Sigmoid colon (tissue), 7 donors: ENCODE data around the gene AGFG1. TPM values are rescaled to one million over a fixed set of nuclear protein-coding genes. Genes with fewer than 3 reads are reported as not detected.

Experiments
- DNase-seq: peaks from one replicate; pipeline ENCODE4 v3.0.0-alpha.2; 2019
- H3K27ac ChIP-seq, 4 donors: fragments of 200-600 bp; sonication (generic); one replicate each; pipeline ENCODE4 v1.5.1; 2016 to 2019; ENCODE audit warnings: mild to moderate bottlenecking in 1 of 4
- H3K27me3 ChIP-seq, 3 donors: fragments of 200-600 bp; sonication (generic); one replicate each; pipeline ENCODE4 v1.5.1; 2019; ENCODE audit warnings: mild to moderate bottlenecking in 1 of 3
- H3K36me3 ChIP-seq, 4 donors: fragments of 200-600 bp; sonication (generic); one replicate each; pipeline ENCODE4 v1.5.1; 2016 to 2019
- H3K4me1 ChIP-seq, 4 donors: fragments of 200-600 bp; sonication (generic); one replicate each; pipeline ENCODE4 v1.5.1; 2017 to 2019
- H3K4me3 ChIP-seq, 4 donors: fragments of 200-600 bp; sonication (generic); one replicate each; pipeline ENCODE4 v1.5.1; 2017 to 2019; ENCODE audit warnings: mild to moderate bottlenecking in 2 of 4, moderate library complexity in 1 of 4
- H3K9me3 ChIP-seq, 4 donors: fragments of 200-600 bp in 3 of 4; sonication (generic) in 3 of 4; one replicate each; pipeline versions ENCODE4 v1.5.1 to v1.6.1; 2013 to 2019
- EP300 ChIP-seq, 4 donors: sonication (generic); formaldehyde crosslinking; IDR thresholded peaks; one replicate each; pipeline ENCODE4 v1.6.1; 2017; ENCODE audit warnings: antibody characterized with exemption in 4 of 4
- POLR2A ChIP-seq, 2 donors: fragments of 450-650 bp; IDR thresholded peaks; one replicate each; pipeline ENCODE4 v1.6.1; 2016; ENCODE audit warnings: antibody characterized with exemption in 2 of 2, mild to moderate bottlenecking in 2 of 2, moderate library complexity in 2 of 2
- POLR2AphosphoS5 ChIP-seq, 4 donors: sonication (generic); formaldehyde crosslinking; IDR thresholded peaks; one replicate each; pipeline ENCODE4 v1.6.1; 2017; ENCODE audit warnings: antibody characterized with exemption in 4 of 4
- WGBS, 2 donors: extraction: QIAGEN DNeasy Blood & Tissue Kit; methylation state at CpG; one replicate each; pipeline ENCODE4 v1.1.7; 2013; 5-methylcytosine and 5-hydroxymethylcytosine counted together
- intact Hi-C: fragments of 100-400 bp; cut with DNase I; formaldehyde crosslinking; loops from one replicate; pipeline ENCODE4 v1.15.1; 2023
- polyA plus RNA-seq, 3 donors: library from polyadenylated mRNA; stranded (reverse); fragments of 200-250 nt; gene quantifications; one replicate each; pipeline ENCODE4 v1.2.3, GENCODE V29; 2013
- total RNA-seq, 4 donors: library from RNA; depleted of rRNA; stranded (reverse); fragments of >200 nt; gene quantifications; one replicate each; pipeline ENCODE4 v1.1.0, GENCODE V29; 2016
- TF ChIP-seq, protein P1 (sequence below), 4 experiments: fragments of 450-650 bp in 3 of 4; fragments of 200-600 bp in 1 of 4; IDR thresholded peaks; one replicate each; pipeline ENCODE4 v1.5.1; 2016 to 2019; ENCODE audit warnings: antibody characterized with exemption in 4 of 4, mild to moderate bottlenecking in 3 of 4, moderate library complexity in 2 of 4
- donor health status: healthy with polysubstance abuse.
- donor health status: Bipolar disorder and iron deficiency.
- donor health status: healthy.

The AGFG1 gene
- total and polyA plus RNA-seq, 7 donors: 36.0 to 53.9 (median 43.6) TPM

DNA sequence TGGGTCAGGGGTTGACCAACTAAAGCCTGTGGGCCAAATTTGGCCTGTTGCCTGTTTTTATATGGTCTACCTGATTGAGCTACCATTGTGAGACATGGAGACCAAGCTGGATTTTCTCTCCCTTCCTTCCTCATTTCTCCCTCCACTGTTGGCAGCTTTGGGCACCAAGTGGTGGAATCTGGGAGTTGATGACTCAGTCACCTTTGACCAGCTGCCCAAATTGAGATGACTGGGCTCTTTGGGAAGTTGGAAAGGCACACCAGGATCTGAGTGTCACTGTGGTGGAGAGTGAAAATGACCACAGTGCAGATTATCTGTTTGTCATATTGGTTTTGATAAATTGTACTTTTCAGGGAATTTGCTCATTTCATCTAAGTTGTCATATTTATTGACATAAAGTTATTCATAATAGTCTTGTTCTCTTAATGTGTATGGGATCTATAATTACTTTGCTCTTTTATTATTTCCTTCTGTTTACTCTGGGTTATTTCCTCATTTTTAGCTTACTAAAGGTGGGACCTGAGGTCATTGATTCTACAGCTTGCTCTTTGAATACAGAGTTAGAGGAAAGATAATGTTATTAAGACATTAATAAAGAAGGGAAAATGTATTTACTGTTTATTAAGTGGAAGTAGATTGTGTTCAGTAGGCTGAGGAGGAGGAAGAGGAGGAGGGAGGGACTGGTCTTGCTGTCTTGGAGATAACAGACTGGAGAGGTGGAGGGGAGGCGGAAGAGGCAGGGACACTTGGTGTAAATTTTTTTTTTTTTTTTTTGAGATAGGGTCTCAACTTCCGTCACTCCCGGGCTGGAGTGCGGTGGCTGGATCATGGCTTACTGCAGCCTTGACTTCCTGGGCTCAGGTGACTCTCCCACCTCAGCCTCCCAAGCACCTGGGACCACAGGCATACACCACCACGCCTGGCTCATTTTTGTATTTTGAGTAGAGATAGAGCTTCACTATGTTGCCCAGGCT, 31.8 kb downstream of the AGFG1 start:
- H3K4me1 ChIP-seq: peaks cover 0 to 69% (median 58%) of the 10 kb centered on the region in 4 donors
- no peak for DNase-seq
- WGBS, 2 donors: 94% methylated on average over 5 of the region's 5 CpGs
- H3K27ac ChIP-seq: peak overlapping the region in 1 of 4 donors; percentile 27
- H3K36me3 ChIP-seq: no peaks in the 10 kb centered on the region
- H3K27me3 ChIP-seq: no peaks in the 10 kb centered on the region
- intact Hi-C loops: no loop called here
- no peak overlapping the region for H3K4me3 ChIP-seq
- TF ChIP-seq POLR2AphosphoS5 (IDR thresholded peaks at IDR 0.05) (no peak), POLR2A (IDR thresholded peaks at IDR 0.05) (no peak), EP300 (IDR thresholded peaks at IDR 0.05) (no peak)
- TF ChIP-seq, protein P1, sequence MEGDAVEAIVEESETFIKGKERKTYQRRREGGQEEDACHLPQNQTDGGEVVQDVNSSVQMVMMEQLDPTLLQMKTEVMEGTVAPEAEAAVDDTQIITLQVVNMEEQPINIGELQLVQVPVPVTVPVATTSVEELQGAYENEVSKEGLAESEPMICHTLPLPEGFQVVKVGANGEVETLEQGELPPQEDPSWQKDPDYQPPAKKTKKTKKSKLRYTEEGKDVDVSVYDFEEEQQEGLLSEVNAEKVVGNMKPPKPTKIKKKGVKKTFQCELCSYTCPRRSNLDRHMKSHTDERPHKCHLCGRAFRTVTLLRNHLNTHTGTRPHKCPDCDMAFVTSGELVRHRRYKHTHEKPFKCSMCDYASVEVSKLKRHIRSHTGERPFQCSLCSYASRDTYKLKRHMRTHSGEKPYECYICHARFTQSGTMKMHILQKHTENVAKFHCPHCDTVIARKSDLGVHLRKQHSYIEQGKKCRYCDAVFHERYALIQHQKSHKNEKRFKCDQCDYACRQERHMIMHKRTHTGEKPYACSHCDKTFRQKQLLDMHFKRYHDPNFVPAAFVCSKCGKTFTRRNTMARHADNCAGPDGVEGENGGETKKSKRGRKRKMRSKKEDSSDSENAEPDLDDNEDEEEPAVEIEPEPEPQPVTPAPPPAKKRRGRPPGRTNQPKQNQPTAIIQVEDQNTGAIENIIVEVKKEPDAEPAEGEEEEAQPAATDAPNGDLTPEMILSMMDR (IDR thresholded peaks at IDR 0.05): no peak
- no peaks in the 10 kb centered on the region for H3K9me3 ChIP-seq

DNA sequence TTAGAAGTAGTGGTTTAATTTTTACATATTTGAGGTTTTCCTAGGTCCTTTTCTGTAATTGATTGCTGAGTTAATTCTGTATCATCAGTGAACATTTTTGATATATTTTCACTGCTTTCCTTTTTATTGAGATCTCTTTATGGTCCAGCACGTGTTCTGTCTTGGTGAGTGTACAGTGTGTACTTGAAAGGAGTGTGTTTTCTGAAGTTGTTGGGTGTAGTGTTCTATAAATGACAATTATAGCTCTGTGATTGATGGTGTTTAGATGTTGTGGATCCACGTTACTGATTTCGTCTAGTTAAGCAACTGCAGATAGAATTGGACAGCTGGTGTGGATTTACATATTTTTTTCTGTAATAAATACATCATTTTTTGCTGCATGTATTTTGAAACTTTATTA, 32.7 kb downstream of the AGFG1 start:
- DNase-seq: no peak
- H3K4me1 ChIP-seq: peaks cover 0 to 64% (median 55%) of the 10 kb centered on the region in 4 donors
- 17 to 55% methylated on average over 3 of the region's 3 CpGs for WGBS, 2 donors

DNA sequence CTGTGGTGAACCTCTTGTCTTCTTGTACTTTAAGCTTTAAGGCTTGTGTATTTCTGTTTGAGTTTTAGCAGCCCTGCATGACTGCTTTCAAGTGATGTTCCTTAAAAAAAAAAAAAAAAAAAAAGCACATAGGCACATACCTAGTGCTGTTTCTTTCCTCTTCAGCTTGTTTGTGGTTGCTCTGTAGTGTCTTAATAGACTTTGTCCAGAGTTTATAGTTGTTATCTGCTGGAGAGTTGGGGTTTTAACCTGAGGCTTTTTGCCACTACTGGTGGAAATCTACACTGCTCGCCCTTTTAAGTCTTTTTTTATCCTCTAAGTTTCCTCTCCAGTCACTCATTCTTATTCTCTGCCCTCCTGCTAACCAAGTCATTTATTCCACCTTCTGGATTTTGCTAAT, 34.5 kb downstream of the AGFG1 start:
- Histone ChIP-seq H3K27me3 (no peaks in the 10 kb centered on the region), H3K27ac (peak overlapping the region in 2 of 4 donors; percentile 44 to 59), H3K4me3 (no peak overlapping the region), H3K9me3 (no peaks in the 10 kb centered on the region), H3K36me3 (no peaks in the 10 kb centered on the region), H3K4me1 (peaks cover 0 to 75% (median 65%) of the 10 kb centered on the region in 4 donors)
- 23 to 44% methylated on average over 1 of the region's 1 CpG for WGBS, 2 donors
- TF ChIP-seq POLR2A (IDR thresholded peaks at IDR 0.05) (no peak), POLR2AphosphoS5 (IDR thresholded peaks at IDR 0.05) (no peak), EP300 (IDR thresholded peaks at IDR 0.05) (no peak)
- TF ChIP-seq, protein P1 (IDR thresholded peaks at IDR 0.05): no peak
- intact Hi-C loops: no loop called here
- no peak for DNase-seq

More for the DNA sequence above, 32.7 kb downstream of the AGFG1 start:
- no peaks in the 10 kb centered on the region for H3K9me3 ChIP-seq
- H3K4me3 ChIP-seq: no peak overlapping the region
- TF ChIP-seq POLR2A (IDR thresholded peaks at IDR 0.05) (no peak), EP300 (IDR thresholded peaks at IDR 0.05) (peak in 1 of 4 donors; percentile 16)
- intact Hi-C loops: no loop called here
- peak overlapping the region in 2 of 4 donors; percentile 20 to 27 for H3K27ac ChIP-seq
- H3K27me3 ChIP-seq: no peaks in the 10 kb centered on the region
- H3K36me3 ChIP-seq: no peaks in the 10 kb centered on the region

DNA sequence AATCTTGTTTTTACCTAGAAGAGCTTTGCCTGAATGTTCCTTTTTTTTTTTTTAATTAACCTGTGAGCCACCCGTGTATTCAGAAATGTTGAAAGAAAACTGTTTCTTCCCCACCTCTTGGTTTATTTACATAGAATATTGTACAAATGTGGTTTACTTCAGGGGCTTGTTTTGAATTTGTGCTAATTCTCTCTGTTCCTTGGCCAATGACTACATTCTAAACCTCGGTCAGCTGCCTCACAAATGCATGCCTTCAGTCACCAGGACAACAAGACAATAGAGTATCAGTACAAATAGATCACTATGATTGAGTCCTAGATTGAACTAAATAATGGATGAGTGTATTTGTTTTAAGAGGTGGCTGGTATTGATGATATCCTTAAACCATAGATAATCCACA, 36.0 kb downstream of the AGFG1 start:
- Histone ChIP-seq H3K4me1 (peaks cover 0 to 90% (median 75%) of the 10 kb centered on the region in 4 donors), H3K27ac (no peak overlapping the region), H3K36me3 (no peaks in the 10 kb centered on the region), H3K4me3 (no peak overlapping the region), H3K27me3 (no peaks in the 10 kb centered on the region), H3K9me3 (no peaks in the 10 kb centered on the region)
- no peak for DNase-seq
- WGBS, 2 donors: 67 to 70% methylated on average over 2 of the region's 2 CpGs
- TF ChIP-seq EP300 (IDR thresholded peaks at IDR 0.05) (no peak), POLR2AphosphoS5 (IDR thresholded peaks at IDR 0.05) (no peak)
- intact Hi-C loops: no loop called here

DNA sequence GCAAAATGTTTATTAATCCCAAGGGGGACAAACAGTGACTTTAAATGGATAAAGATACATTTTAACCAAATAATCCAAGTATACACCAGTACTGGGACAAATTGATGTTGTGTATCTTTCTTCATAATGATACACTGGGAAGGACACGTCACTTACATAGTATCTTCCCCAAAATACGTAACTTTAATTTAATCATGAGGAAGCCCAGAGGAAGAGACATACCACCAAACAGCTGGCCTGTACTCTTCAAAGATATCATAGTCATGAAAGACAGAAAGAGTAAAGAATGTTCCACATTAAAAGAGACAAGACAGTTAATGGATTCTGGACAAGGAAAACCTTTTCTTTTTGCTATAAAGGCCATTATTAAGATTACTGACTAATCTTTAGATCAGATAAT, 37.1 kb downstream of the AGFG1 start:
- Histone ChIP-seq H3K4me1 (peaks cover 0 to 85% (median 73%) of the 10 kb centered on the region in 4 donors), H3K36me3 (no peaks in the 10 kb centered on the region), H3K27me3 (no peaks in the 10 kb centered on the region), H3K4me3 (no peak overlapping the region), H3K27ac (no peak overlapping the region), H3K9me3 (no peaks in the 10 kb centered on the region)
- no peak for DNase-seq
- intact Hi-C loops: no loop called here
- 79 to 92% methylated on average over 2 of the region's 2 CpGs for WGBS, 2 donors
- TF ChIP-seq EP300 (IDR thresholded peaks at IDR 0.05) (no peak), POLR2AphosphoS5 (IDR thresholded peaks at IDR 0.05) (no peak), POLR2A (IDR thresholded peaks at IDR 0.05) (no peak)
- TF ChIP-seq, protein P1 (IDR thresholded peaks at IDR 0.05): no peak
